K562 treated with DMSO at 1 percent for 48 hours (cell line): ENCODE data around the gene TMEM127. TPM values are rescaled to one million over a fixed set of nuclear protein-coding genes. Genes with fewer than 3 reads are reported as not detected.

ENCODE experiments used
- total RNA-seq: library from RNA; unstranded; fragments of 300-600 nt; gene quantifications from 2 replicates; pipeline ENCODE4 v1.2.3, GENCODE V29; 2022; ENCODE audit warnings: low replicate concordance; ENCODE audit errors: extremely low read depth

Gene TMEM127
- total RNA-seq, result not detected in 2 replicates

GRCh38 chr2:96265840-96266679 lies at the start of gene TMEM127, which contains the start of gene CIAO1:
Gene TMEM127 (minus strand): TSS chr2:96265997. CDS start chr2:96265381, 616 bp downstream.
Gene CIAO1 (plus strand): TSS chr2:96266225. CDS start chr2:96266351, 126 bp downstream.

GRCh38 chr2:96305091-96305978 lies 39.5 kb upstream of the TMEM127 start, which contains the start of gene SNRNP200:
Gene SNRNP200 (minus strand): TSS chr2:96305546. CDS start chr2:96305437, 109 bp downstream.

GRCh38 chr2:96208143-96209010 lies 57.4 kb downstream of the TMEM127 start, which contains the start of gene STARD7:
Gene STARD7 (minus strand): TSS chr2:96208827. CDS start chr2:96208434, 393 bp downstream.

Other genes with a start within 250 kb of the TMEM127 start
- not detected in 2 replicates for gene GPAT2, start 231.1 kb downstream of the TMEM127 start, total RNA-seq
- gene ADRA2B, start 149.4 kb downstream of the TMEM127 start, total RNA-seq, result not detected in 2 replicates
- not detected in 2 replicates for gene ASTL, start 127.5 kb downstream of the TMEM127 start, total RNA-seq
- not detected in 2 replicates for gene DUSP2, start 120.6 kb downstream of the TMEM127 start, total RNA-seq
- gene STARD7, start 57.2 kb downstream of the TMEM127 start, total RNA-seq, result not detected in 2 replicates
- not detected in 2 replicates for gene CIAO1, start 228 bp upstream of the TMEM127 start, total RNA-seq
- gene SNRNP200, start 39.5 kb upstream of the TMEM127 start, total RNA-seq, result 96.9 TPM in 1 of 2 replicates, not detected in the other
- not detected in 2 replicates for gene ITPRIPL1, start 59.3 kb upstream of the TMEM127 start, total RNA-seq
- not detected in 2 replicates for gene NCAPH, start 69.8 kb upstream of the TMEM127 start, total RNA-seq
- gene NEURL3, start 239.4 kb upstream of the TMEM127 start, total RNA-seq, result not detected in 2 replicates